AG08395 (cell line): Measurements from ENCODE around the gene ANKRD16.
"Not testable (repeated sequence)": the region's sequence is repeated elsewhere in the genome, so short reads cannot be mapped to it uniquely, and the experiment has no call there.

Source experiments
- DNase-seq: peaks from one replicate; pipeline ENCODE4 v3.0.0; 2012; ENCODE audit warnings: mixed read lengths, low spot score

The ANKRD16 gene

DNA sequence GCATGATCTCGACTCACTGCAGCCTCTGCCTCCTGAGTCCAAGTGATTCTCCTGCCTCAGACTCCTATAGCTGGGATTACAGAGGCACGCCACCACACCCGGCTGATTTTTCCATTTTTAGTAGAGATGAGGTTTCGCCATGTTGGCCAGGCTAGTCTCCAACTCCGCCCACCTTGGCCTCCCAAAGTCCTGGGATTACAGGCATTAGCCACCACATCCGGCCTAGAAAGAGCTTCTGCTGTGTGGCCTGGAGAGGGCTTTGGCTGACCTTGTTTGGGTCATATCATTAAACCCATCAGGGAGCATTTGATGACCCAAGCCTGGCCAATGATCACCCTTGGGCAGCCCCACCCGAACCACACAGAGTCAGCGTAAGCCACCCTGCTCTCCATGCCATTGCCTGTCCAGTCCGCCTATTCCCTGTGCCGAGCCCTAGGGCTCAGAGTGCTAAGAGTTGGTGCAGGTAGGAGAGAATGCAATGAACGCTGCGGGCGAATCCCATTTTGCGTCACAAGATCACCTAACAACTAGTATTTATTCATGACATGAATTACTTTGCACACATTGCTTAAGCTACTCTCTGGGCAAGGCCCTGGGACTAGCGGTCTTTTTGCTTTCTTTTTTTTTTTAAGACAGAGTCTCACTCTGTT lies 54.1 kb downstream of the ANKRD16 start:
- no peak for DNase-seq

DNA sequence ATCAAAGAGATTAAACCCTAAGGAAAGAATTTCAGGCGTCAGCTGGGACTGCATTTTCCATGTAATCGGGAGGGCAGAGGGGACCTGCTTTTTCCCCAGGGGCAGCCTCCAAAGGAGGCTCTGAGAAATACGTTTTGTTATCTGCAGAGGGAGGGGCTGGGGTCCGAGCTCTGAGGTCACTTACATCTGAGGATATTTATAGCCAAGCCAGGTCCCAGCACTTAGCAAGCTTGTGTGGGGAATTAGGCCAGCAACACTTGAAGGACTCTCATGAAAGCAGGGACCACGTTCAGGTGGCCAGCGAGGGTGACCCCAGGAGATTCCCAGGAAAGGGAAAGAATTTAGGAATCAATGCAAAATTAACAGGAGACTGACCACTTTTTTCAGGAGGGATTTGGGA lies 55.9 kb downstream of the ANKRD16 start:
- DNase-seq: no peak

- no peak for DNase-seq
These were observed 56.7 kb downstream of the ANKRD16 start for GRCh38 chr10:5832946-5833345.

DNA sequence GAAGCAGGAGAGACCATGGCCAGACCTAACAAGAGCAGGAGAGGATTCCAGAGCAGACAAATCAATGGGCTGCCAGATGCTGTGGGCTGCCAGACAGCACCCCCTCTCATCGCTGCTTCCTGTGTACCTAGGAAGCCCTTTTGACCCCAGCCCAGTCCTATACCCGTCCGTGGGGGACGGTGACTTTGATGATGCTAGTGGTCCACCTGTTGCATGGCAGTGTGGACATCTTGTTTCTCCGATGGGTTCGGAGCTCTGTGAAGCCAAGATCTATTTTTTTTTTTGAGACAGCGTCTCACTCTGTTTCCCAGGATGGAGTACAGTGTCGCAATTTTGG lies 58.3 kb downstream of the ANKRD16 start:
- no peak for DNase-seq

DNA sequence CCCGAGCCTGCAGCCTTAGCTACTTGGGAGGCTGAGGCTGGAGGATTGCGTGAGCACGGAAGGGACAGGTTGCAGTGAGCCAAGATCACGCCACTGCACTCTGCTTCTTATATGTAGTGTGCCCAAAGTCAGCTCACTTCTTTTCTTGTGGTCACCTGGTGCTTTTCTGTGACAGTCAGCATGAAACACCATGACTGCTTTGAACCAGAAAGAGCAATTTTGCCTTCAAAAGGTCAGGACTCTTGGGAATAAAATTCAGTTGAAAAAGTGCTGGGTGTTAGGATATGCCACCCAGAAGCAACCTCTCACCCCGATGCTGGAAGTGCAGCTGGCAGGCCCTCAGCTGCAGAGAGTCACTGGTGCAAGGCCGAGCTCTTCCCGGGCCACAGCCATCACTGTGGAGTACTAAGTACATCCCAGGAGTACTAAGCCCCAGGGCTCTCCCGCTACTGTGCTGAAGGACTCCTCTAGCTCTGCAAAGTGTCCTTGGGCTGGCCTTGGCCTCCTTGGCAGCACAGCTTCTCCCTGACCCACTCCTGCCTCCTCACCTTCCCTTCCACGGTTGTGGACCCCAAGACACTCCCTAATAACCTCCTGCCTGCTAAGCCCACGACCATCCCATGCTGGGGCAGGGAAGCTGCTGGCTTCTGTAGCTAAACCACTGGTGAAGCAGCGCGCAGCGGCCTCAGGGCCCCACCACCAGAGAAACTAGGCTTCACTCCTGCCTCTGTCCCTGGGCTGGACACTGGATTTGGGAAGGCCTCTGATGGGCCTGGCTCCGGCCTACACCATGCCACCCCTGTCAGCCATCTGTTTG lies 58.9 kb downstream of the ANKRD16 start:
- DNase-seq: no peak

GRCh38 chr10:5829267-5829666 lies 60.4 kb downstream of the ANKRD16 start:
- DNase-seq: no peak

DNA sequence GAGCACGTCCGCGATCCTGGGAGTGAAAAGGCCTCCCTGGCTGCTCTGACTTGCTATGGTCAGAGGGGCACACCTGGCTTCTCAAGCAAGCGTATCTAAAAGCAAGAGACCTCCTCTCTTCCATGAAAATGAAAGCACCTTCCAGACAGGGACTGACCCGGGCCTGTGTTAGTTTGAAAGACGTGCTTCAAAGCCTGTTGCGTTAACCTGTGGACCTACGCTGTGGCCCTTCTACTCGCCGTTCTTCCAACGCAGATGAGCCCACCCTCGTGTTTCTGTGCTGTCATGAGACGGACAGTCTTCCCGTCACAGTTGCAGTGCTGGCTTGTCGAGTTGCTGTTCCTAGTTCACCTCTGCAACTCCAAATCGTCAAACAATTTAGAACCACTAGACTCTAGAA lies 61.0 kb downstream of the ANKRD16 start:
- DNase-seq: no peak

- no peak for DNase-seq
These were observed 61.9 kb downstream of the ANKRD16 start for GRCh38 chr10:5827841-5828240.

- DNase-seq: not testable (repeated sequence)
These were observed 63.2 kb downstream of the ANKRD16 start for GRCh38 chr10:5826511-5826910.

GRCh38 chr10:5818894-5819293 lies 70.8 kb downstream of the ANKRD16 start:
- no peak for DNase-seq

DNA sequence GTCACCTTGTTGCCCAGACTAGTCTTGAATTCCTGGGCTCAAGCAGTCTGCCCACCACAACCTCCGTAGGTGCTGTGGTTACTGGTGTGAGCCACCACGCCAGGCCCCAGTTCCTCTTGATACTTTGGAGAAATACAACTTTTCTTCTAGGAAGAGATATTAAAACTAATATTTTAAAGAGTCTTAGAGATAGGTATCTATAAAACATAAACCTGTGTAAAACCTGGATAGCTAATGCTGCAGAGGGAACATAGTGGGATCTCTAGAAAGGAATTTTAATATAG lies 71.7 kb downstream of the ANKRD16 start:
- no peak for DNase-seq

GRCh38 chr10:5817322-5818047 lies 72.2 kb downstream of the ANKRD16 start:
- no peak for DNase-seq

DNA sequence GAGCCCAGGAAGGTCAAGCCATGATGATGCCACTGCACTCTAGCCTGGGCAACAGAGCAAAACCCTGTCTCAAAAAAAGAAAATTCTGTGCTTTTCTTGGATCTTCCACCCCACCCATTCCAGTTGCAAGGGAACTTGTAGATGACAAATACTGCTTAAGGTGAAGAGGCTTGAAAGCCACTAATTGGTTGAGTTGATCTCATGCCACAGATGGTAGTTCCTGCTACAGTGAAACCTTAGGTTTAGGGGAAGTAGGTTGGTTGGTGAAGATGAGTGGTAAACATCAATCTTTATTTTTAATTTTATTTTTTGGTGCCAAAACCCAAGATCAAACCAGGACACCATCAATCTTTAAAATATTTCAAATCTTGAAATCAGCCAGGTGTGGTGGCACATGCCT lies 73.5 kb downstream of the ANKRD16 start:
- DNase-seq: no peak

- no peak for DNase-seq
These were observed 75.3 kb downstream of the ANKRD16 start for GRCh38 chr10:5814110-5815107.

DNA sequence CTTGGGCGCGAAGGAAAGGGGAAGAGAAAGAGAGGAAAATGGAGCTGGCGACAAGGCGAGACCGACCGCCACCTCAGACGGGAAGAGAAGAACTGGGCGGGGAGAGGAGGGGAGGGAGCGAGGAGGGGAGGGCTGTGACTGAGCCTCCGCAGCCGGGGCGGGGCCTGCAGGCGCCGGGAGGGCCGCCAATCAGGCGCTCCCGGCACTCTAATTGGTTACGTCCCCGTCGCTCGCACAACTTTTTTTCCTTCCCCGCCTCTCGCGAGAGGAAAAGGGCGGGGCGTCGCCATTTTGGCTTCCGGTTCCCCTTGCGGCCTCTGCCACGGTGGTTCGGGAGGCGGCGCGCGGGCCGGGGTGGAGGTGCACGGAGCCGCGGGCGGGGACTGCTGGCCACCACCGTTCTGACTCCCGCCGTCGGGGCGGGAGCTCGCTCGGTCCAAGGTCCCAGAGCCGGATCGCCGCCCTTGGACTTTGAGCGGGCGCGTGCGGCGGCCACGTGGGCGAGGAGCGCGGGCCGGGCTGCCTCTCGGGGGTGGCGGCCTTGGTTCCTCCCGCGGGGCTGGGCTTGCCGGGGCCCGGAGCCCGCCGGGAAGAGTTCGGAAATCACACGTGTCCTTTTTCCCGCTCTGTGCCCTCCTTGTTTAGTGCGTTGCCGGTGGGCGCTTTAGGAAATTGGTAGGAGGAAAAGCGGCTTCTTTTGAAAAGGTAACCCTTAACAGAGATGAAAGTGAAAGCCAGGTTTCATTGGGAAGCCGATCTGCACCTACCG lies 76.2 kb downstream of the ANKRD16 start, which contains the start of gene GDI2:
Gene GDI2, minus strand, starts transcription at position 94 of the 769 bp plus-strand sequence. CDS start 176 bp downstream, outside the sequence.
- DNase-seq: peak; percentile 99

GRCh38 chr10:5813091-5813340 lies 76.7 kb downstream of the ANKRD16 start:
- DNase-seq: no peak

GRCh38 chr10:5812283-5813090 lies 77.2 kb downstream of the ANKRD16 start:
- DNase-seq: peak; percentile 43
